Measurements from ENCODE around the gene GJB3. TPM values are rescaled to one million over a fixed set of nuclear protein-coding genes. Genes with fewer than 3 reads are reported as not detected.

The GJB3 gene
- total RNA-seq, 1 donor from 2014 or later: not detected

GRCh38 chr1:34822202-34822601 lies 41.2 kb downstream of the GJB3 start:
- intact Hi-C loops (cut with micrococcal nuclease): no loop called here

GRCh38 chr1:34824817-34825454 lies 43.9 kb downstream of the GJB3 start:
- intact Hi-C loops (cut with micrococcal nuclease): no loop called here

- intact Hi-C loops (cut with micrococcal nuclease): no loop called here
Measured at GRCh38 chr1:34825455-34826091, 44.6 kb downstream of the GJB3 start.

GRCh38 chr1:34827341-34827941 lies 46.4 kb downstream of the GJB3 start:
- intact Hi-C loops (cut with micrococcal nuclease): no loop called here

- intact Hi-C loops (cut with micrococcal nuclease): no loop called here
Measured at GRCh38 chr1:34828611-34829010, 47.6 kb downstream of the GJB3 start.

- intact Hi-C loops (cut with micrococcal nuclease): no loop called here
Measured at GRCh38 chr1:34829250-34829649, 48.2 kb downstream of the GJB3 start.

- intact Hi-C loops (cut with micrococcal nuclease): no loop called here
Measured at GRCh38 chr1:34831721-34832246, 50.8 kb downstream of the GJB3 start.

- intact Hi-C loops (cut with micrococcal nuclease): no loop called here
Measured at GRCh38 chr1:34833711-34834110, 52.7 kb downstream of the GJB3 start.

Other genes with a start within 250 kb of the GJB3 start
- gene GJB5, start 26.2 kb upstream of the GJB3 start, total RNA-seq: not detected in 2 replicates
- gene GJB4, start 21.5 kb upstream of the GJB3 start, total RNA-seq: not detected in 2 replicates
- not detected in 2 replicates for gene GJA4, start 11.8 kb downstream of the GJB3 start, total RNA-seq
- 43.5 and 47.2 TPM in 2 replicates for gene SMIM12, start 78.5 kb downstream of the GJB3 start, total RNA-seq
- 0.25 and 0.36 TPM in 2 replicates for gene DLGAP3, start 148.4 kb downstream of the GJB3 start, total RNA-seq
- gene TMEM35B, start 204.1 kb downstream of the GJB3 start, total RNA-seq: 19.6 and 20.7 TPM in 2 replicates

All from T-helper 2 cell treated with Interferon-gamma antibody and Interleukin-4, amounts not matched to agents 100 ng/mL and 5 ng/mL, for 36 hours (primary cell).